Neural crest cell (in vitro differentiated cells): ENCODE measurements around the gene WDR37. TPM values are rescaled to one million over a fixed set of nuclear protein-coding genes. Genes with fewer than 3 reads are reported as not detected.

Source experiments
- DNase-seq: peaks from one replicate; pipeline ENCODE4 v3.0.0; 2021; ENCODE audit warnings: low read depth, mixed read lengths, low spot score
- H3K27ac Mint-ChIP-seq: one replicate; pipeline ENCODE4 v1.8.0; 2021; ENCODE audit warnings: mild to moderate bottlenecking, mixed read lengths; ENCODE audit not compliant: unreplicated experiment
- H3K27me3 Mint-ChIP-seq: 2 replicates; pipeline ENCODE4 v1.8.0; 2021; ENCODE audit warnings: low read depth, mild to moderate bottlenecking, mixed read lengths
- H3K36me3 Mint-ChIP-seq: 2 replicates; pipeline ENCODE4 v1.8.0; 2021; ENCODE audit warnings: low read depth, mild to moderate bottlenecking, mixed read lengths
- H3K4me1 Mint-ChIP-seq: 2 replicates; pipeline ENCODE4 v1.8.0; 2021; ENCODE audit warnings: mixed read lengths
- H3K4me3 Mint-ChIP-seq: one replicate; pipeline ENCODE4 v1.8.0; 2021; ENCODE audit warnings: mild to moderate bottlenecking, mixed read lengths
- H3K9me3 Mint-ChIP-seq: 2 replicates; pipeline ENCODE4 v1.8.0; 2021; ENCODE audit warnings: mixed read lengths
- CTCF ChIP-seq: fragments of 200-600 bp; sonication (generic); conservative IDR thresholded peaks from 2 replicates; pipeline ENCODE4 v1.5.0; 2021; ENCODE audit warnings: antibody characterized with exemption, mild to moderate bottlenecking
- total RNA-seq: library from RNA; stranded (reverse); gene quantifications from 2 replicates; pipeline ENCODE4 v1.2.1, GENCODE V29; 2021

The WDR37 gene
- total RNA-seq, 1 donor from 2014 or later = 19.5 TPM

GRCh38 chr10:1050554-1050953 lies 5.6 kb upstream of the WDR37 start:
- no peak for DNase-seq
- Mint-ChIP-seq H3K27me3 (peaks cover 2% of the 10 kb centered on the region), H3K27ac (no peak overlapping the region), H3K4me1 (peaks cover 66% of the 10 kb centered on the region), H3K36me3 (peaks cover 18% of the 10 kb centered on the region), H3K9me3 (no peaks in the 10 kb centered on the region), H3K4me3 (peak overlapping the region; percentile 99)
- TF ChIP-seq CTCF = peak; percentile 25

- TF ChIP-seq CTCF = no peak
- H3K27ac Mint-ChIP-seq = no peak overlapping the region
- H3K4me3 Mint-ChIP-seq = peak overlapping the region; percentile 96
- no peaks in the 10 kb centered on the region for H3K27me3 Mint-ChIP-seq
- no peaks in the 10 kb centered on the region for H3K9me3 Mint-ChIP-seq
- peaks cover 68% of the 10 kb centered on the region for H3K4me1 Mint-ChIP-seq
- H3K36me3 Mint-ChIP-seq = peaks cover 6% of the 10 kb centered on the region
- no peak for DNase-seq
Measured at GRCh38 chr10:1054684-1055083, 1.5 kb upstream of the WDR37 start.

GRCh38 chr10:1057106-1057657 lies 997 bp downstream of the WDR37 start:
- peaks cover 3% of the 10 kb centered on the region for H3K36me3 Mint-ChIP-seq
- no peak for DNase-seq
- H3K27me3 Mint-ChIP-seq = no peaks in the 10 kb centered on the region
- H3K9me3 Mint-ChIP-seq = no peaks in the 10 kb centered on the region
- H3K4me1 Mint-ChIP-seq = peaks cover 46% of the 10 kb centered on the region
- H3K27ac Mint-ChIP-seq = peak overlapping the region; percentile 57
- peak overlapping the region; percentile 92 for H3K4me3 Mint-ChIP-seq
- TF ChIP-seq CTCF = no peak

GRCh38 chr10:1058017-1058416 lies 1.8 kb downstream of the WDR37 start:
- H3K36me3 Mint-ChIP-seq = no peaks in the 10 kb centered on the region
- peak overlapping the region; percentile 2 for H3K27ac Mint-ChIP-seq
- no peaks in the 10 kb centered on the region for H3K9me3 Mint-ChIP-seq
- peaks cover 42% of the 10 kb centered on the region for H3K4me1 Mint-ChIP-seq
- TF ChIP-seq CTCF = no peak
- no peaks in the 10 kb centered on the region for H3K27me3 Mint-ChIP-seq
- peak overlapping the region; percentile 92 for H3K4me3 Mint-ChIP-seq
- no peak for DNase-seq

GRCh38 chr10:1059902-1060301 lies 3.7 kb downstream of the WDR37 start:
- DNase-seq = no peak
- H3K27me3 Mint-ChIP-seq = no peaks in the 10 kb centered on the region
- H3K27ac Mint-ChIP-seq = no peak overlapping the region
- no peak overlapping the region for H3K4me3 Mint-ChIP-seq
- no peaks in the 10 kb centered on the region for H3K9me3 Mint-ChIP-seq
- peaks cover 32% of the 10 kb centered on the region for H3K4me1 Mint-ChIP-seq
- TF ChIP-seq CTCF = no peak
- no peaks in the 10 kb centered on the region for H3K36me3 Mint-ChIP-seq
